Heart right ventricle (tissue), 16 donors: Measurements from ENCODE around the gene PRKCE. TPM values are rescaled to one million over a fixed set of nuclear protein-coding genes. Genes with fewer than 3 reads are reported as not detected.

ENCODE experiments used
- ATAC-seq, 8 donors: fragments of 200-7000 bp; cut with Tn5 transposase; one replicate each; pipeline ENCODE4 v1.9.1; 2020; ENCODE audit warnings: mild to moderate bottlenecking in 8 of 8, moderate library complexity in 8 of 8, moderate number of reproducible peaks in 1 of 8
- DNase-seq, 2 donors: peaks; one replicate each; pipeline ENCODE4 v3.0.0-alpha.2; 2020
- H3K27ac ChIP-seq, 10 donors: fragments of 200-600 bp; sonication (generic) in 2 of 10; one replicate each; pipeline versions ENCODE4 v1.5.0 to v1.8.0; 2020 to 2022; ENCODE audit warnings: mild to moderate bottlenecking in 3 of 10
- H3K27me3 ChIP-seq, 7 donors: fragments of 200-600 bp; one replicate each; pipeline ENCODE4 v1.8.0; 2021 to 2022; ENCODE audit warnings: mild to moderate bottlenecking in 2 of 7
- H3K36me3 ChIP-seq, 9 donors: fragments of 200-600 bp; sonication (generic) in 1 of 9; one replicate each; pipeline versions ENCODE4 v1.5.0 to v1.8.0; 2020 to 2022; ENCODE audit warnings: mild to moderate bottlenecking in 2 of 9
- H3K4me1 ChIP-seq, 9 donors: fragments of 200-600 bp; sonication (generic) in 1 of 9; one replicate each; pipeline versions ENCODE4 v1.5.0 to v1.8.0; 2020 to 2022; ENCODE audit warnings: mild to moderate bottlenecking in 4 of 9
- H3K4me3 ChIP-seq, 10 donors: fragments of 200-600 bp; sonication (generic) in 2 of 10; one replicate each; pipeline versions ENCODE4 v1.5.0 to v1.8.0; 2020 to 2022; ENCODE audit warnings: mild to moderate bottlenecking in 7 of 10, moderate library complexity in 2 of 10
- H3K9me3 ChIP-seq, 11 donors: fragments of 200-600 bp in 10 of 11; sonication (generic) in 2 of 11; one replicate each; pipeline versions ENCODE4 v1.5.0 to v1.8.0; 2013 to 2022; ENCODE audit warnings: mild to moderate bottlenecking in 2 of 11, control low read depth in 1 of 11, moderate library complexity in 1 of 11
- WGBS, 2 donors: extraction: QIAGEN DNeasy Blood & Tissue Kit; methylation state at CpG; one replicate each; pipeline ENCODE4 v1.1.7; 2013; ENCODE audit warnings: inconsistent platforms in 1 of 2; 5-methylcytosine and 5-hydroxymethylcytosine counted together
- intact Hi-C, 10 donors: fragments of 100-400 bp; cut with DNase I; formaldehyde crosslinking; loops; one replicate each; pipeline versions ENCODE4 v1.11.1 to v1.14.2; 2022
- polyA plus RNA-seq, 2 donors: library from polyadenylated mRNA; stranded (reverse); fragments of 200-250 nt; gene quantifications; one replicate each; pipeline ENCODE4 v1.2.3, GENCODE V29; 2013
- total RNA-seq, 10 donors: library from RNA; stranded (reverse); fragmentation: NEBNext Ultra II Directional in 3 of 10; extraction: Animal tissue kit (Norgen Biotek cat#: 25700) in 3 of 10; gene quantifications; one replicate each; pipeline versions ENCODE4 v1.2.1 to v1.2.4, GENCODE V29; 2021 to 2023
- TF ChIP-seq, protein P1 (sequence below), 9 donors: fragments of 200-600 bp; sonication (generic) in 2 of 9; IDR thresholded peaks; one replicate each; pipeline versions ENCODE4 v1.5.0 to v1.8.0; 2021 to 2022; ENCODE audit warnings: antibody characterized with exemption in 9 of 9, mild to moderate bottlenecking in 5 of 9, moderate library complexity in 1 of 9
- donor health status: Arrhythmogenic right ventricular cardiomyopathy.
- donor health status: ischemic (EF 13 %, LVEDD 7.1; RV severe dilation, severe dysfunction).
- donor health status: healthy with polysubstance abuse.
- donor health status: DM: no; HTN: yes; CAD: no.
- donor health status: DM: no; HTN: no; CAD: no.
- donor health status: ischemic (EF 25% LVEDD 6.9; RV normal size, moderate dysfunction).
- donor health status: ischemic (EF 25% LVEDD 5.7; RV mildly dilated, moderate dysfunction).
- donor health status: healthy.
- donor health status: DM: yes; HTN: yes; CAD: no.
- donor health status: Ischemic cardiomyopathy.
- donor health status: ischemic (EF 35%, LVEDD 5.7; RV mildly dilated, moderate dysfunction).
- donor health status: nonischemic (EF 11% LVEDD 7.7; RV severe dilation, severe dysfunction).
- donor health status: DM: yes; HTN: yes; CAD: no.
- donor health status: PGD.
- donor health status: ischemic (EF 29% LVEDD 5.4; RV normal size, mild dysfunction).
- donor health status: nonischemic (EF 23%, LVEDD 6.1; RV moderate dilation, normal function).

Gene PRKCE
- total and polyA plus RNA-seq, 12 donors, result 3.7 to 22.7 (median 16.7) TPM

GRCh38 chr2:45975752-45976517 is 324.5 kb downstream of the PRKCE start:
- TF ChIP-seq, protein P1, sequence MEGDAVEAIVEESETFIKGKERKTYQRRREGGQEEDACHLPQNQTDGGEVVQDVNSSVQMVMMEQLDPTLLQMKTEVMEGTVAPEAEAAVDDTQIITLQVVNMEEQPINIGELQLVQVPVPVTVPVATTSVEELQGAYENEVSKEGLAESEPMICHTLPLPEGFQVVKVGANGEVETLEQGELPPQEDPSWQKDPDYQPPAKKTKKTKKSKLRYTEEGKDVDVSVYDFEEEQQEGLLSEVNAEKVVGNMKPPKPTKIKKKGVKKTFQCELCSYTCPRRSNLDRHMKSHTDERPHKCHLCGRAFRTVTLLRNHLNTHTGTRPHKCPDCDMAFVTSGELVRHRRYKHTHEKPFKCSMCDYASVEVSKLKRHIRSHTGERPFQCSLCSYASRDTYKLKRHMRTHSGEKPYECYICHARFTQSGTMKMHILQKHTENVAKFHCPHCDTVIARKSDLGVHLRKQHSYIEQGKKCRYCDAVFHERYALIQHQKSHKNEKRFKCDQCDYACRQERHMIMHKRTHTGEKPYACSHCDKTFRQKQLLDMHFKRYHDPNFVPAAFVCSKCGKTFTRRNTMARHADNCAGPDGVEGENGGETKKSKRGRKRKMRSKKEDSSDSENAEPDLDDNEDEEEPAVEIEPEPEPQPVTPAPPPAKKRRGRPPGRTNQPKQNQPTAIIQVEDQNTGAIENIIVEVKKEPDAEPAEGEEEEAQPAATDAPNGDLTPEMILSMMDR (IDR thresholded peaks at IDR 0.05), result no peak
- Histone ChIP-seq H3K27me3 (no peaks in the 10 kb centered on the region), H3K36me3 (peaks cover 0 to 26% (median 0%) of the 10 kb centered on the region in 9 donors), H3K4me3 (no peak overlapping the region), H3K9me3 (no peaks in the 10 kb centered on the region), H3K27ac (no peak overlapping the region), H3K4me1 (peaks cover 0 to 7% (median 0%) of the 10 kb centered on the region in 9 donors)
- WGBS, 2 donors, result 93 to 94% methylated on average over 14 of the region's 14 CpGs
- intact Hi-C loops, result no loop called here
- DNase-seq (no peak), ATAC-seq (no peak)

GRCh38 chr2:45978302-45978859 is 326.9 kb downstream of the PRKCE start:
- DNase-seq, result no peak
- 91 to 95% methylated on average over 4 of the region's 4 CpGs for WGBS, 2 donors

GRCh38 chr2:45979065-45979464 is 327.6 kb downstream of the PRKCE start:
- TF ChIP-seq, protein P1 (IDR thresholded peaks at IDR 0.05), result no peak
- Histone ChIP-seq H3K9me3 (no peaks in the 10 kb centered on the region), H3K27ac (no peak overlapping the region), H3K4me3 (no peak overlapping the region), H3K27me3 (no peaks in the 10 kb centered on the region), H3K4me1 (peaks cover 0 to 7% (median 0%) of the 10 kb centered on the region in 9 donors), H3K36me3 (peaks cover 0 to 45% (median 0%) of the 10 kb centered on the region in 9 donors)
- DNase-seq, result no peak
- intact Hi-C loops, result no loop called here
- no peak for ATAC-seq
- WGBS, 2 donors, result 91 to 98% methylated on average over 4 of the region's 4 CpGs

More at GRCh38 chr2:45978302-45978859, 326.9 kb downstream of the PRKCE start:
- Histone ChIP-seq H3K9me3 (no peaks in the 10 kb centered on the region), H3K36me3 (peaks cover 0 to 45% (median 0%) of the 10 kb centered on the region in 9 donors), H3K4me1 (peaks cover 0 to 7% (median 0%) of the 10 kb centered on the region in 9 donors), H3K4me3 (no peak overlapping the region), H3K27me3 (no peaks in the 10 kb centered on the region), H3K27ac (no peak overlapping the region)
- TF ChIP-seq, protein P1 (IDR thresholded peaks at IDR 0.05), result no peak
- ATAC-seq, result no peak
- intact Hi-C loops, result no loop called here

DNA sequence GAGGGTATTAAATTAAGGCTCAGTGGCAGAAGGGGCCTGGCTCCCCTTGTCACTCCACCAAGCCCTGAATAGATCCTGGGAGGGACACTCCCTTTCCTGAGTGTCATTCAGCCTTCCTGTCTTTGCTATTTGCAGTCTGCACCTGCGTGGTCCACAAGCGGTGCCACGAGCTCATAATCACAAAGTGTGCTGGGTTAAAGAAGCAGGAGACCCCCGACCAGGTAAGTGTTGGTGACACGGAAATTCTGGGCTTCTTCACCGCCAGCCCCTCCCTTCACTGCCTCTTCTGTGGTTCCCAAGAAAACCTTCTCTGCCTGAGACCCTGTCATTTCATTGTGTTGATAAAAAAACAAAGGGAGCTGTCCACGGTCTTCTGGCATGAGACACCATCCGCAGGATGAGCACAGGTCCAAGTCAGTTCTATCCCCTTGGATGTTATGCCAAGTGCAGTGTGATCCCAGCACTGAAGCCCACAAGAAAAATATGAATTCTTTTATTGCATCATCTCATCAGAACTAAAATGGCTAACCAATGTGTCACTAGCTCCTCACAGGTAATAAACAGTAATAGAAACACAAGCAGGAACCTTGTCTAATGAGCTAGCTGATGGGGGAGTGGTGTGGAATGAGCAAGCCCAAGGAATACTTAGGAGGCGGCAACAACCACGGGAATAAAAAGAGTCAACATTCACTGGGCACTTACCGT is 328.8 kb downstream of the PRKCE start:
- ATAC-seq (no peak), DNase-seq (no peak)
- intact Hi-C loops, result loop anchor here in 2 of 10 donors (10.0 kb wide), 2 partner anchors 914 to 1606 kb away; no protein-coding TSS in a partner anchor
- Histone ChIP-seq H3K27me3 (no peaks in the 10 kb centered on the region), H3K4me3 (no peak overlapping the region), H3K9me3 (no peaks in the 10 kb centered on the region), H3K36me3 (peaks cover 0 to 56% (median 0%) of the 10 kb centered on the region in 9 donors), H3K27ac (no peak overlapping the region), H3K4me1 (peaks cover 0 to 7% (median 0%) of the 10 kb centered on the region in 9 donors)
- TF ChIP-seq, protein P1 (IDR thresholded peaks at IDR 0.05), result no peak
- 68 to 72% methylated on average over 11 of the region's 11 CpGs for WGBS, 2 donors
